ENCODE measurements around the gene RAI1.
A peak's percentile ranks its signal among the peaks of the same experiment; 100 is the strongest.

Gene RAI1

GRCh38 chr17:17810895-17811248 lies 129.6 kb downstream of the RAI1 start:
- TF ChIP-seq, protein P1, sequence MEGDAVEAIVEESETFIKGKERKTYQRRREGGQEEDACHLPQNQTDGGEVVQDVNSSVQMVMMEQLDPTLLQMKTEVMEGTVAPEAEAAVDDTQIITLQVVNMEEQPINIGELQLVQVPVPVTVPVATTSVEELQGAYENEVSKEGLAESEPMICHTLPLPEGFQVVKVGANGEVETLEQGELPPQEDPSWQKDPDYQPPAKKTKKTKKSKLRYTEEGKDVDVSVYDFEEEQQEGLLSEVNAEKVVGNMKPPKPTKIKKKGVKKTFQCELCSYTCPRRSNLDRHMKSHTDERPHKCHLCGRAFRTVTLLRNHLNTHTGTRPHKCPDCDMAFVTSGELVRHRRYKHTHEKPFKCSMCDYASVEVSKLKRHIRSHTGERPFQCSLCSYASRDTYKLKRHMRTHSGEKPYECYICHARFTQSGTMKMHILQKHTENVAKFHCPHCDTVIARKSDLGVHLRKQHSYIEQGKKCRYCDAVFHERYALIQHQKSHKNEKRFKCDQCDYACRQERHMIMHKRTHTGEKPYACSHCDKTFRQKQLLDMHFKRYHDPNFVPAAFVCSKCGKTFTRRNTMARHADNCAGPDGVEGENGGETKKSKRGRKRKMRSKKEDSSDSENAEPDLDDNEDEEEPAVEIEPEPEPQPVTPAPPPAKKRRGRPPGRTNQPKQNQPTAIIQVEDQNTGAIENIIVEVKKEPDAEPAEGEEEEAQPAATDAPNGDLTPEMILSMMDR (IDR thresholded peaks at IDR 0.05; ENCODE audit: low read depth, low read length, missing control alignments): no peak
- H3K4me3 ChIP-seq (replicated peaks; ENCODE audit: low read depth, low read length): no peak overlapping the region
- no peak for DNase-seq (ENCODE audit: extremely low read depth, low read depth)

GRCh38 chr17:17811381-17812210 lies 130.3 kb downstream of the RAI1 start:
- DNase-seq (ENCODE audit: extremely low read depth, low read depth): no peak
- TF ChIP-seq, protein P1 (IDR thresholded peaks at IDR 0.05; ENCODE audit: low read depth, low read length, missing control alignments): no peak
- no peak overlapping the region for H3K4me3 ChIP-seq (replicated peaks; ENCODE audit: low read depth, low read length)

- no peak for DNase-seq (ENCODE audit: extremely low read depth, low read depth)
- no peak overlapping the region for H3K4me3 ChIP-seq (replicated peaks; ENCODE audit: low read depth, low read length)
- TF ChIP-seq, protein P1 (IDR thresholded peaks at IDR 0.05; ENCODE audit: low read depth, low read length, missing control alignments): peak; percentile 95
Observed at GRCh38 chr17:17812211-17813054, 131.2 kb downstream of the RAI1 start.

DNA sequence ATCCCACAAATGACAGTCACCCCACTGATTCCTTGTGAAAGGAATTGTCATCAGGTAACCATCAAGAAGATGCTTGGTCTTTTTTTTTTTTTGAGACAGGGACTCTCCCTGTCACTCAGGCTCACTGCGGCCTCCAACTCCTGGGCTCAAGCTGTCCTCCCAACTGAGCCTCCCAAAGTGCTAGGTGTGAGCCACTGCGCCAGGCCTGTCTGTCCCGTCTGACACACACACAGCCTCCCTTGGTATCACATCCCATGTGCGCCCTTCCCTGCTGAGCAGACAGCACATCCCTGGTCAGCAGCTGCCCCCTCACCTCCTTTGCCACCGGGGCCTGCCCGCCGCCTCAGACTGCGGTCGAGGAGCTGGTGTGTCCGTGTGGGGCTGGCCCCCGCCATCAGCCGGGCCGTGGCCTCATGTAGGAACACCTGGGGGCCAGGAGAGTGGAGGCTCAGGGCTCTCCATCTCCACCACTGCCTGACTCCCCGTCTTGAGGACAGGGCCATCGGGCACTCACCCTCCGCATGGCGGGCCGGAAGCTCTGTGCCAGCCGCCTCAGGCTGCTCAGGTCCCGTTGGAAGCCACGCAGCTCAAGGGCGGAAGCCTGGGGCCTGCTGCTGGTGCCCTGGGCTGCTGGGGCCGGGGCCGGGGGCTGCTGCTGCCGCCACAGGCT lies 131.9 kb downstream of the RAI1 start:
- DNase-seq (ENCODE audit: extremely low read depth, low read depth): no peak
- TF ChIP-seq, protein P1 (IDR thresholded peaks at IDR 0.05; ENCODE audit: low read depth, low read length, missing control alignments): no peak
- H3K4me3 ChIP-seq (replicated peaks; ENCODE audit: low read depth, low read length): no peak overlapping the region

- no peak for DNase-seq (ENCODE audit: extremely low read depth, low read depth)
- TF ChIP-seq, protein P1 (IDR thresholded peaks at IDR 0.05; ENCODE audit: low read depth, low read length, missing control alignments): no peak
- no peak overlapping the region for H3K4me3 ChIP-seq (replicated peaks; ENCODE audit: low read depth, low read length)
Observed at GRCh38 chr17:17813725-17814095, 132.5 kb downstream of the RAI1 start.

DNA sequence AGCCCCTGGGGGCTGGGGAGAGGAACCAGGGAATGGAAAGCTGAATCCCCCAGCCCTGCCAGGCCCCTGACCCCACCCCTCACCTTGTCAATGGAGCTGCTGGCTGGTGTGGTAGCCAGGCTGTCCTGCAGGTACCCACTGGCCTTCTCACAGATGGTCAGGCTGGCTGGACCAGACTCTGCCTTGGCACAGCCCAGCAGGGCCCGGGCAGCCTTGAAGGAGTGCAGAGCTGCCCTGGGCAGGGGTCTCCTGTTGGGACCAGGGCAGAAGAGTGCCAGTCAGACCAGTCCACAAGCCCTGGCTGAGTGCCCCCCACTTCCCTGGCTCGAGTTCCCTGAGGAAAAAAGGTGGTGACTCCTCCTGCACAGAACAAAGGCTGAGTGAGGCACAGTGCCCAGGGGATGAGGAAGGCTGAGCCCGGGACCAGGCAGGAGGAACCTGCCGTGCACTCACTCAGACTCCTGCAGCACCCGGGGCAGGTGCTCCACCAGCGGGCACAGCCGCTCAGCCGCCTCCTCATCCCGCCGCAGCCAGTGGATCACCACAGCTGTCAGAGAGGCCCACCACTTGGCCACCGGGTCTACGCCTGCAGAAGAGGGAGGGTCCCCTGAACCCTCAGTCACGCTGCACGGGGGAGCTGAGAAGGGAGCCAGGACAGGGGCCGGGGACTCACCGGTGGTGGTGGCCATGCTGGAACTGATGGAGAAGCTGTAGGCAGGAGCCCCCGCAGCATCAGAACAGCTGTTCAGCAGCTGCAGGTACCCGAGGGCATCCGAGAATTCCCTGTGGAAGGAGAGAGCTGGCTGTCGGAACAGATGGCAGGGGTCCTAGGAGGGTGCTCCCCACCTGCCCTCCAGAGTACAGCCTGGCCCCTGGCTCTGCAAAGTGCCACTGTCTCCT lies 133.2 kb downstream of the RAI1 start:
- TF ChIP-seq, protein P1 (IDR thresholded peaks at IDR 0.05; ENCODE audit: low read depth, low read length, missing control alignments): no peak
- no peak overlapping the region for H3K4me3 ChIP-seq (replicated peaks; ENCODE audit: low read depth, low read length)
- no peak for DNase-seq (ENCODE audit: extremely low read depth, low read depth)
